ENCODE measurements around the gene ATP5PB.
A peak's percentile ranks its signal among the peaks of the same experiment; 100 is the strongest.

Gene ATP5PB

DNA sequence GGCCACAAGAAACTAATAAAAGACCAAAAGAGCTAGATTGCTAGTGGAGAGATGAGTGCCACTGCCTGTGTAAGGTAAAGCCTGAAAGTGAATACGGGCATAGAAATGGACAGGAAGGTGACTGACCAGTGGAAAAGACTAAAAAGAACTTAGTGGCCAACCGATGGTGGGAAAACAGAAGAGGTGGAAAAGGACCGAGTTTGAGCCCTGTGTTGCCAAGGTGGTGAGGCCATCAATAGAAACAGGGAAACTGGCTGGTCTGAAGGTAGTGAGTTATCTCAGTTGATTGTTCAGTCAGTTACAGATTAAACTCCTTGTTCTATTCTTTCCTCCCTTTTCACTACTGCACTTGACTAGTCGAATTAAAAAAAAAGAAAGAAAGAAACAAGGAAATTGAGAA lies 2.7 kb upstream of the ATP5PB start:
- no peak for DNase-seq
- no peak overlapping the region for H3K4me3 ChIP-seq (ENCODE audit: insufficient read depth, low read depth, low read length, poor library complexity, severe bottlenecking)
- no peaks in the 10 kb centered on the region for H3K27me3 ChIP-seq (replicated peaks; ENCODE audit: control insufficient read depth, insufficient read depth, low read length, poor library complexity, severe bottlenecking)
- peaks cover 32% of the 10 kb centered on the region for H3K4me1 ChIP-seq (ENCODE audit: control insufficient read depth, insufficient read depth, low read length, poor library complexity, severe bottlenecking)
- no peaks in the 10 kb centered on the region for H3K9me3 ChIP-seq (ENCODE audit: control insufficient read depth, low read length)
- H3K27ac ChIP-seq (ENCODE audit: insufficient read depth, low read length, poor library complexity, severe bottlenecking), result no peak overlapping the region
- H3K36me3 ChIP-seq (ENCODE audit: control insufficient read depth, insufficient read depth, low read length), result peaks cover 39% of the 10 kb centered on the region

DNA sequence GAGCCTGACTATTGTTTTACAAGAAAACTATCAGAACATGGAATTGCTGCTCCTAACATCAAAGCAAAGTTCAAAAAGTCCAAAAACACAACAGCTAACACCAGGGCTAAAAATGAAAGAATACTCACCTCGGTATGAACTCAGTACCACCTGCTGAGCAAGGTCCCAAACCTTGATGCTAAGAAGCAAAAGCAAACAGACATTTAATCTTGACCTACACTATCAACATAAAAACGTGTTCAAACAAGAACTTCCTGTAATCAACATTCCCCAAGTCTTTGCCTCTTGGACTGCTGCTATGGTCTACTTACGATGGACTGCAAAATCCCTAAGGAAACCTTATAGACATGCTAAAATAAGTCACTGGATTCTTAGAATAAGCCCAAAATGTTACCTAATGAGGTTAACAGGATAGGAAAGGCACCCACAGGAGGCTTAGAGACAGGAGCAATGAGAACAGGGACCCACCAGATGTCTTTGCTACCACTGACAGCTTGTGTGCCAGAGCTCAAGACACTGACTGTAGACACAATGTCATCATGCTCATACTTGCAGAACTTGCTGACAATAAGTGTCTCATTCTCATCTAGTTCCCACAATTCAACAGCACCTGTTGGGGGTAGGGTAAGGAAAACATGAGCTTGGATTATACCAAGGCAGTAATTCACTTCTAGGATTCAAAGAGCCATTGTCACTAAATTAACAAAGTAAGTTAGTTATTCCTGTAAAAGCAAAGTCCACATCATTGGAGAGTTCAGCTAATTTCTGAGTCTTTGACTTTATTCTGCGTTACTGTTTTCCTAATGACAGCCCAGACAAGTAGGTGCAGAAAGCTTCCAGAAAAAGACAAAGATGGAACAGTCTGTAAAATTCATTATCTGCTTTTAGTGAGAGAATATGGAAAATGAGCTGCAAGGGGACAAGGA lies 2.0 kb upstream of the ATP5PB start:
- Histone ChIP-seq H3K9me3 (ENCODE audit: control insufficient read depth, low read length) (no peaks in the 10 kb centered on the region), H3K4me3 (ENCODE audit: insufficient read depth, low read depth, low read length, poor library complexity, severe bottlenecking) (no peak overlapping the region), H3K27me3 (replicated peaks; ENCODE audit: control insufficient read depth, insufficient read depth, low read length, poor library complexity, severe bottlenecking) (no peaks in the 10 kb centered on the region), H3K27ac (ENCODE audit: insufficient read depth, low read length, poor library complexity, severe bottlenecking) (no peak overlapping the region), H3K4me1 (ENCODE audit: control insufficient read depth, insufficient read depth, low read length, poor library complexity, severe bottlenecking) (peaks cover 36% of the 10 kb centered on the region), H3K36me3 (ENCODE audit: control insufficient read depth, insufficient read depth, low read length) (peaks cover 35% of the 10 kb centered on the region)
- DNase-seq, result no peak

DNA sequence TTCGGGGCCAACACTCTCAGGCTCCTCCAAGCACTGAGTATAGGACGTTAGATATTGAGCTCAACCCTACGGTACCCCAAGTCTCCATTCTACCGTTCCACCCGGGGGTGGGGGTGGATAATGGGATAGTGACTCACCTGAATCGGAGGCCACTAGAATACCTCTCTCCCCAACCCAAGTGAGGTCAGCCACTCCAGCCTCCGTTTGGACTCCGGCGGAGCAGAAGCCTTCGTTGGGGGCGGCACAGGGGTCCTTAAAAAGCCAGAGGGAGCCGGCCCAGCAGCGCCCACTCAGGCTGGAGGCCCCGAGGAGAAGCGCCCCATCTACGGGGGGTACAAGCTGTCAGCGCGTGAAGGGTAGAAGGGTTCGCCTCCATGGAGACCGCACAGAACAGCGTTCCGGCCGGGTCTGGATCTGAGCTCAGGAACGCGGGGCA lies 764 bp upstream of the ATP5PB start:
- Histone ChIP-seq H3K36me3 (ENCODE audit: control insufficient read depth, insufficient read depth, low read length) (peaks cover 22% of the 10 kb centered on the region), H3K27ac (ENCODE audit: insufficient read depth, low read length, poor library complexity, severe bottlenecking) (peak overlapping the region; percentile 82), H3K9me3 (ENCODE audit: control insufficient read depth, low read length) (no peaks in the 10 kb centered on the region), H3K4me1 (ENCODE audit: control insufficient read depth, insufficient read depth, low read length, poor library complexity, severe bottlenecking) (peaks cover 36% of the 10 kb centered on the region), H3K4me3 (ENCODE audit: insufficient read depth, low read depth, low read length, poor library complexity, severe bottlenecking) (peak overlapping the region; percentile 68), H3K27me3 (replicated peaks; ENCODE audit: control insufficient read depth, insufficient read depth, low read length, poor library complexity, severe bottlenecking) (no peaks in the 10 kb centered on the region)
- peak in 1 of 3 donors; percentile 5 for DNase-seq

DNA sequence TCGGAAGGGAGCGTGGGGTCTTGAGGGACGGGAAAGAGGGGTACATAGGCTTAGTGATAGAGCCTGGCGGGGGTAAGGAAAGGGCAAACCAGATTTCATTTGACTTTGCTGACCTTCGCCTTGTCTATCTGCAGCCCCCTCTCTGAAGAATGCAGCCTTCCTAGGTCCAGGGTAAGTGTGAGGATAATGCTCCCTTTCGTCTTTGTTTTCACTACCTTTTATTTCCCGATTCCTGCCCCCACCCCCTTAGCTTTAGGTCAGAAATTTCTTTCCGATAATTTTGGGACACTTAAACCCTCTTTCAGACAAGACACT lies 396 bp downstream of the ATP5PB start:
- Histone ChIP-seq H3K27ac (ENCODE audit: insufficient read depth, low read length, poor library complexity, severe bottlenecking) (peak overlapping the region; percentile 82), H3K4me3 (ENCODE audit: insufficient read depth, low read depth, low read length, poor library complexity, severe bottlenecking) (peak overlapping the region; percentile 68), H3K4me1 (ENCODE audit: control insufficient read depth, insufficient read depth, low read length, poor library complexity, severe bottlenecking) (peaks cover 40% of the 10 kb centered on the region), H3K9me3 (ENCODE audit: control insufficient read depth, low read length) (no peaks in the 10 kb centered on the region), H3K27me3 (replicated peaks; ENCODE audit: control insufficient read depth, insufficient read depth, low read length, poor library complexity, severe bottlenecking) (no peaks in the 10 kb centered on the region), H3K36me3 (ENCODE audit: control insufficient read depth, insufficient read depth, low read length) (peaks cover 17% of the 10 kb centered on the region)
- DNase-seq, result no peak

DNA sequence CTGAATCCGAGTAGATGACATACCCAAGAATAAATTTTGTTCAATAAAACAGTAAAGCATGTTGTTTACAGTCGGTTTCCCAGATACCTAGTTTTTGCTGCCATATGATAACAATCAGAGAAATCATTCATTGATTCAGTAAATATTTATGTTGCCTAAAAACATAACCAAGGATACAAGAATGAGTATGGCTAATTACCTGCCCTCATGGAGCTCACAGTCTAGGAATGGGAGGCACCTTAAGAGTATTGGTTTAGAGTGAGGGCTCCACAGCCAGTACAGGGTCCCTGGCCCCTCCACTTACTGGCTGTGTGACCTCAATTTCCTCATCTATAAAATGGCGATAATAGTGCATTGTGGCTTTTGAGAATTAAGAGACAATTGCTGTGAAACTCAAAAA lies 921 bp downstream of the ATP5PB start:
- DNase-seq, result no peak
- peak overlapping the region; percentile 68 for H3K4me3 ChIP-seq (ENCODE audit: insufficient read depth, low read depth, low read length, poor library complexity, severe bottlenecking)
- peaks cover 41% of the 10 kb centered on the region for H3K4me1 ChIP-seq (ENCODE audit: control insufficient read depth, insufficient read depth, low read length, poor library complexity, severe bottlenecking)
- no peaks in the 10 kb centered on the region for H3K9me3 ChIP-seq (ENCODE audit: control insufficient read depth, low read length)
- H3K27ac ChIP-seq (ENCODE audit: insufficient read depth, low read length, poor library complexity, severe bottlenecking), result peak overlapping the region; percentile 82
- peaks cover 22% of the 10 kb centered on the region for H3K36me3 ChIP-seq (ENCODE audit: control insufficient read depth, insufficient read depth, low read length)
- no peaks in the 10 kb centered on the region for H3K27me3 ChIP-seq (replicated peaks; ENCODE audit: control insufficient read depth, insufficient read depth, low read length, poor library complexity, severe bottlenecking)

DNA sequence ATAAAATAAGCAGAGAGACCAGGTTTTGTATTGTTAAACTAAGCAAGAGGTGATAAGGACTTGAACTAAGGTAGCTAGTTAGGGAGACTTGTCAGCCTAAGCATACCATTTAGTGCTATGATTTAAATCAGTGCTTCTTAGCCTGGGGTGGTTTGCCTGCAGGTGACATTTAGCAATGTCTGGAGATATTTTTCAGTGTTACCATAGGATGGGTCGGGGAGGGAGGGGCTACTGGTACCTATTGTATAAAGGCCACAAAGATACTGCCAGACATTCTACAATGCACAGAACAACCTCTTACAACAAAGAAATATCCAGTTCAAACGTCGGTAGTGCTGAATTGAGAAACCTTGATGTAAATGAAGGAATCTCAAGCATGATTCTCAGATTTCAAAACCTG lies 3.3 kb downstream of the ATP5PB start:
- Histone ChIP-seq H3K4me1 (ENCODE audit: control insufficient read depth, insufficient read depth, low read length, poor library complexity, severe bottlenecking) (peaks cover 37% of the 10 kb centered on the region), H3K9me3 (ENCODE audit: control insufficient read depth, low read length) (no peaks in the 10 kb centered on the region), H3K27me3 (replicated peaks; ENCODE audit: control insufficient read depth, insufficient read depth, low read length, poor library complexity, severe bottlenecking) (no peaks in the 10 kb centered on the region), H3K27ac (ENCODE audit: insufficient read depth, low read length, poor library complexity, severe bottlenecking) (no peak overlapping the region), H3K36me3 (ENCODE audit: control insufficient read depth, insufficient read depth, low read length) (peaks cover 40% of the 10 kb centered on the region), H3K4me3 (ENCODE audit: insufficient read depth, low read depth, low read length, poor library complexity, severe bottlenecking) (no peak overlapping the region)
- DNase-seq, result no peak

DNA sequence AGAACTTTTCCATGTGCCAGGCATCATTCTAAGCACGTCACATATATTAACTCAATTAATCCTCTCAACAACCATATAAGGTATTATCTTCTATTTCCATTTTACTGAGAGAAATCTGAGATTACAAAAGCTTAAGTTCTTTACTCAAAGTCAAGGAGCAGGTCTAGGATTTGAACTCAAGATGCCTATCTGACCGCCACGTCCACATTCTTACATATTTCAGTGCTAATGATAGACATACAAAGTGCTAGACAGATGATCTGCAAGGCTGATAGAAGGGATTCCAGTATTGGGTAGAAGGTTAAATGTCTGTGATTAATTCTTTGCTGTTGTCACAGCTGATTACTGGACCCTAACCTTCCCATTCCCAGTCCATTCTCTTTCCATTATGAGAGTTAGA lies 4.4 kb downstream of the ATP5PB start:
- Histone ChIP-seq H3K9me3 (ENCODE audit: control insufficient read depth, low read length) (no peaks in the 10 kb centered on the region), H3K4me1 (ENCODE audit: control insufficient read depth, insufficient read depth, low read length, poor library complexity, severe bottlenecking) (peaks cover 29% of the 10 kb centered on the region)

DNA sequence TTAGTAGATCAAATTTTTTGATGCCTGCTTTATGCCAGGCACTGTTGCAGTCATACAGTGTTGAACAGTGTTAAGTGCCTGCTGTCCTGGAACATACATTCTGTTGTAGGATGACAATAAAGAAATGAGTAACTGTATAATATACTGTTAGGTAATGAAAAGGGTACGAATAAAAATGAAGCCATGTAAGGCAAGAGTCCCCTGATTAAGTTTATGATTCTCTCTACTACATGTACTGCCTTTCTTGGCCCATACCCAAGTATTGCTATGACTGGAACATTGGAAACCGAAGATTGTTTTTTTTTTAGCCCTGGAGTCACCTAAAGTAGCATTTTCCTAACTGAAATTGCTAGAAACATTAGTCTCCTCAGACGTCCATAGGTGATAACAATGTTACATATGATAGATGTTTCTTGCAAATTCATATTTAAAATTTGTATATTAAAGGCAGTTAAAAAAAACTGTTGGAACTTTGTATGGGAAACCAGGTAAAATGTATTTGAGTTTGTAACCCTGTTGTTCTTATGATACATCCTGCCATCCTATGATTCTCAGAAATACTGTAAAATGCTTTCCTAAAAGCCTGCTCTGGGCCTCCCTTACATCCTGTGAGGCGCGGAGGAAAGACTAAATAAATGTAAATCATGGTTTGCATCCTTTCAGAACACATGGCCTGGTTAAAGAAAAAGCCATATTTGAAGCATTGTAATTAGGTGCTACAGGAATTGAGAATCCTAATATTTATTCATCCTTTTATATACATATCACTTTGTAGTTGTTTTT lies 5.8 kb downstream of the ATP5PB start:
- no peaks in the 10 kb centered on the region for H3K9me3 ChIP-seq (ENCODE audit: control insufficient read depth, low read length)
- H3K36me3 ChIP-seq (ENCODE audit: control insufficient read depth, insufficient read depth, low read length), result peaks cover 63% of the 10 kb centered on the region
- no peak overlapping the region for H3K4me3 ChIP-seq (ENCODE audit: insufficient read depth, low read depth, low read length, poor library complexity, severe bottlenecking)
- H3K27ac ChIP-seq (ENCODE audit: insufficient read depth, low read length, poor library complexity, severe bottlenecking), result no peak overlapping the region
- no peaks in the 10 kb centered on the region for H3K27me3 ChIP-seq (replicated peaks; ENCODE audit: control insufficient read depth, insufficient read depth, low read length, poor library complexity, severe bottlenecking)
- H3K4me1 ChIP-seq (ENCODE audit: control insufficient read depth, insufficient read depth, low read length, poor library complexity, severe bottlenecking), result peaks cover 26% of the 10 kb centered on the region
- no peak for DNase-seq

More for the DNA sequence above, 4.4 kb downstream of the ATP5PB start:
- H3K27ac ChIP-seq (ENCODE audit: insufficient read depth, low read length, poor library complexity, severe bottlenecking), result no peak overlapping the region
- H3K4me3 ChIP-seq (ENCODE audit: insufficient read depth, low read depth, low read length, poor library complexity, severe bottlenecking), result no peak overlapping the region
- H3K27me3 ChIP-seq (replicated peaks; ENCODE audit: control insufficient read depth, insufficient read depth, low read length, poor library complexity, severe bottlenecking), result no peaks in the 10 kb centered on the region
- DNase-seq, result no peak
- peaks cover 51% of the 10 kb centered on the region for H3K36me3 ChIP-seq (ENCODE audit: control insufficient read depth, insufficient read depth, low read length)

DNA sequence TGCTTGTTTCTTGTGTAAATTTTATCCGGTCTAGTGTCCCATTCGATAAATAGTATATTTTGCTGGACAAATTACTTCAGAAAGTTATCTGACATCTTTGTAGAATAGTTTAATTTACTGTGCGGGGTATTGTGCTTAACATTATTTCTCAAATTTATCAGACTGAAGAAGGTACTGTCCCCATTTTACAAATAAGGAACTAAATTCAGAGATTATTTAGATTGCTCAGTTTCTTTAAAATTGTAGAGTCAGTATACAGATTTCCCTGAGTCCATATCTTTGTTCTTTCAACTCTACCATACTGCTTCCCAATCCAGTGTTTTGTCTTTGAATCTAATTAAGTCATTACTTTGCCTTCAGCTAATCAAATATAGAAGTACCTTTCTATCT lies 6.4 kb downstream of the ATP5PB start:
- H3K4me1 ChIP-seq (ENCODE audit: control insufficient read depth, insufficient read depth, low read length, poor library complexity, severe bottlenecking), result peaks cover 20% of the 10 kb centered on the region
- peaks cover 66% of the 10 kb centered on the region for H3K36me3 ChIP-seq (ENCODE audit: control insufficient read depth, insufficient read depth, low read length)
- no peaks in the 10 kb centered on the region for H3K9me3 ChIP-seq (ENCODE audit: control insufficient read depth, low read length)
- no peaks in the 10 kb centered on the region for H3K27me3 ChIP-seq (replicated peaks; ENCODE audit: control insufficient read depth, insufficient read depth, low read length, poor library complexity, severe bottlenecking)
- no peak overlapping the region for H3K27ac ChIP-seq (ENCODE audit: insufficient read depth, low read length, poor library complexity, severe bottlenecking)
- H3K4me3 ChIP-seq (ENCODE audit: insufficient read depth, low read depth, low read length, poor library complexity, severe bottlenecking), result no peak overlapping the region
- DNase-seq, result no peak

DNA sequence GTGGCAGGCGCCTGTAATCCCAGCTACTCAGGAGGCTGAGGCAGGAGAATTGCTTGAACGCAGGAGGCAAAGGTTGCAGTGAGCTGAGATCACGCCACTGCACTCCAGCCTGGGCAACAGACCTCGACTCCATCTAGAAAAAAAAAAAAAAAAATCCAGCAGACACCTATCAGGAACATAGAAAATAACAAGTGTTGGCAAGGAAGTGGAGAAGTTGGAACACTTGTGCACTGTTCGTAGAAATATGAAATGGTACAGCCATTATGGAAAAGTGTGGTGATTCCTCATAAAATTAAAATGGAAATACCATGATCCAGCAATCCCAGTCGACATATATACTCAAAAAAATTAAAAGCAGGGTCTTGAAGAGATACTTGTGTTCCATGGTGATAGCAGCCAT lies 12.5 kb downstream of the ATP5PB start:
- Histone ChIP-seq H3K27me3 (replicated peaks; ENCODE audit: control insufficient read depth, insufficient read depth, low read length, poor library complexity, severe bottlenecking) (no peaks in the 10 kb centered on the region), H3K4me1 (ENCODE audit: control insufficient read depth, insufficient read depth, low read length, poor library complexity, severe bottlenecking) (peaks cover 4% of the 10 kb centered on the region), H3K36me3 (ENCODE audit: control insufficient read depth, insufficient read depth, low read length) (peaks cover 53% of the 10 kb centered on the region), H3K4me3 (ENCODE audit: insufficient read depth, low read depth, low read length, poor library complexity, severe bottlenecking) (no peak overlapping the region), H3K27ac (ENCODE audit: insufficient read depth, low read length, poor library complexity, severe bottlenecking) (no peak overlapping the region), H3K9me3 (ENCODE audit: control insufficient read depth, low read length) (no peaks in the 10 kb centered on the region)
- DNase-seq, result no peak

Measured in effector memory CD4-positive, alpha-beta T cell (primary cell).